Epidermal melanocyte (primary cell): ENCODE measurements around the gene PDE4C.

Source experiments
- DNase-seq: peaks from one replicate; pipeline ENCODE4 v3.0.0; 2011; ENCODE audit warnings: low spot score; ENCODE audit not compliant: insufficient read length

Gene PDE4C

GRCh38 chr19:18198374-18198773, 27.9 kb downstream of the PDE4C start:
- DNase-seq = no peak

- no peak for DNase-seq
Measured at GRCh38 chr19:18197941-18198340, 28.3 kb downstream of the PDE4C start.

- no peak for DNase-seq
Measured at GRCh38 chr19:18197306-18197705, 28.9 kb downstream of the PDE4C start.

- DNase-seq = no peak
Measured at GRCh38 chr19:18196511-18196845, 29.8 kb downstream of the PDE4C start.

GRCh38 chr19:18194554-18195238, 31.5 kb downstream of the PDE4C start:
- DNase-seq = no peak

GRCh38 chr19:18194181-18194530, 32.1 kb downstream of the PDE4C start:
- no peak for DNase-seq

- DNase-seq = no peak
Measured at GRCh38 chr19:18193388-18194180, 32.7 kb downstream of the PDE4C start.

GRCh38 chr19:18192673-18193387, 33.4 kb downstream of the PDE4C start, which contains the start of gene MPV17L2:
MPV17L2 (plus strand) TSS chr19:18193218; CDS start chr19:18193282, 64 bp downstream.
- DNase-seq = peak; percentile 90

GRCh38 chr19:18191640-18192062, 34.6 kb downstream of the PDE4C start:
- no peak for DNase-seq

GRCh38 chr19:18190278-18190677, 36.0 kb downstream of the PDE4C start:
- no peak for DNase-seq

GRCh38 chr19:18185538-18185937, 40.7 kb downstream of the PDE4C start:
- DNase-seq = no peak

GRCh38 chr19:18183529-18183928, 42.7 kb downstream of the PDE4C start:
- DNase-seq = no peak

GRCh38 chr19:18179957-18180356, 46.3 kb downstream of the PDE4C start:
- no peak for DNase-seq

GRCh38 chr19:18176367-18177310, 49.6 kb downstream of the PDE4C start:
- DNase-seq = no peak

- DNase-seq = no peak
Measured at GRCh38 chr19:18174983-18175382, 51.3 kb downstream of the PDE4C start.
